ENCODE data around the gene YTHDF1. TPM values are rescaled to one million over a fixed set of nuclear protein-coding genes. Genes with fewer than 3 reads are reported as not detected.

Gene YTHDF1
- total and polyA plus RNA-seq, 2 of the 4 experiments (the other 2 are of a cell fraction) = 10.9 to 22.6 TPM

GRCh38 chr20:63187338-63188158 lies 28.4 kb downstream of the YTHDF1 start:
- Histone ChIP-seq H3K9me3 (ENCODE audit: control insufficient read depth, insufficient read depth, low read length) (no peaks in the 10 kb centered on the region), H3K9ac (ENCODE audit: low read depth, low read length) (no peak overlapping the region), H3K4me3 (ENCODE audit: insufficient read depth, low read depth, low read length) (no peak overlapping the region), H3K14ac (replicated peaks; ENCODE audit: low read depth, low read length) (no peak overlapping the region), H3K56ac (ENCODE audit: extremely low read depth, insufficient read depth, low read length) (no peak overlapping the region), H4K5ac (ENCODE audit: low read depth, low read length) (no peak overlapping the region), H2BK5ac (ENCODE audit: low read depth, low read length, poor library complexity, severe bottlenecking) (no peak overlapping the region), H2AK5ac (ENCODE audit: low read depth, low read length) (no peak overlapping the region), H3K27me3 (ENCODE audit: control insufficient read depth, insufficient read depth, low read length) (peaks cover 8% of the 10 kb centered on the region; the same call in 1 of the 2 replicates), H3K27ac (ENCODE audit: insufficient read depth, low read length) (no peak overlapping the region), H4K20me1 (ENCODE audit: insufficient read depth, low read length) (peaks cover 11% of the 10 kb centered on the region), H2AFZ (replicated peaks; ENCODE audit: low read length, poor library complexity) (no peak overlapping the region), H3K4ac (ENCODE audit: low read depth, low read length) (no peak overlapping the region), H3K23ac (ENCODE audit: low read depth, low read length) (no peak overlapping the region), H3K4me1 (ENCODE audit: control insufficient read depth, insufficient read depth, low read length) (no peaks in the 10 kb centered on the region), H2AK9ac (replicated peaks; ENCODE audit: low read depth, low read length, poor library complexity) (no peak overlapping the region), H3K9me1 (ENCODE audit: insufficient read depth, low read length) (peaks cover 9% of the 10 kb centered on the region), H2BK15ac (ENCODE audit: low read depth, low read length) (no peak overlapping the region), H3K18ac (ENCODE audit: low read depth, low read length) (no peak overlapping the region), H3K36me3 (ENCODE audit: control insufficient read depth, insufficient read depth, low read length) (no peaks in the 10 kb centered on the region), H2BK120ac (ENCODE audit: low read depth, low read length) (no peak overlapping the region), H4K91ac (ENCODE audit: insufficient read depth, low read depth, low read length) (no peak overlapping the region), H3K79me1 (ENCODE audit: low read depth in 1 of 2, low read length in 2 of 2) (no peaks in the 10 kb centered on the region), H4K8ac (ENCODE audit: low read depth in 2 of 2, low read length in 2 of 2) (no peak overlapping the region), H2BK20ac (ENCODE audit: low read depth, low read length) (no peak overlapping the region), H3K4me2 (ENCODE audit: low read depth, low read length) (no peak overlapping the region)
- dilution Hi-C loops (cut with HindIII; ENCODE audit: low sequenced_read_pairs, unreplicated experiment) (no loop called here), in situ Hi-C loops (cut with MboI; ENCODE audit: low sequenced_read_pairs) (no loop called here), intact Hi-C loops (cut with micrococcal nuclease) (loop anchor here (10.0 kb wide), 1 partner anchor 133 kb away; no protein-coding TSS in a partner anchor)
- POLR2A ChIA-PET (ENCODE audit: unreplicated experiment) = no interaction called here
- DNase-seq (no peak), ATAC-seq (ENCODE audit: low read depth) (no peak)
- no TSS peak for BruUV-seq (replicated peaks)
- CTCF ChIA-PET = no interaction called here
- 40% methylated on average over 3 of the region's 7 CpGs; no CpG with 5 or more reads in 1 of the 2 experiments for WGBS, 2 experiments (ENCODE audit: extremely low coverage in 2 of 2, insufficient read length in 1 of 2)
- no peak for TF ChIP-seq FOS (IDR thresholded peaks at IDR 0.05; ENCODE audit: low read depth, low read length)
- no peak for TF ChIP-seq MXI1 (IDR thresholded peaks at IDR 0.05; ENCODE audit: borderline replicate concordance, low read depth, low read length)
- TF ChIP-seq CEBPB (IDR thresholded peaks at IDR 0.05; ENCODE audit: low read depth, low read length) = no peak
- TF ChIP-seq RCOR1 (IDR thresholded peaks at IDR 0.05; ENCODE audit: insufficient replicate concordance, low read length) = no peak
- no peak for TF ChIP-seq USF2 (IDR thresholded peaks at IDR 0.05; ENCODE audit: low read depth, low read length)
- no peak for TF ChIP-seq MAFK (IDR thresholded peaks at IDR 0.05; ENCODE audit: low read depth, low read length)
- no peak for TF ChIP-seq RAD21 (IDR thresholded peaks at IDR 0.05; ENCODE audit: low read length)
- no peak for TF ChIP-seq NFE2L2 (IDR thresholded peaks at IDR 0.05; ENCODE audit: low read depth, low read length)
- no peak for TF ChIP-seq SMC3 (IDR thresholded peaks at IDR 0.05; ENCODE audit: low read depth, low read length)
- TF ChIP-seq CHD1 (IDR thresholded peaks at IDR 0.05; ENCODE audit: low read depth, low read length) = no peak
- TF ChIP-seq ELK1 (IDR thresholded peaks at IDR 0.05; ENCODE audit: borderline replicate concordance, low read depth, low read length) = no peak
- no peak for TF ChIP-seq CTCF (conservative IDR thresholded peaks at IDR 0.05; ENCODE audit: low read depth, low read length)
- no peak for TF ChIP-seq MAZ (IDR thresholded peaks at IDR 0.05; ENCODE audit: borderline replicate concordance, low read depth, low read length)
- TF ChIP-seq BHLHE40 (IDR thresholded peaks at IDR 0.05; ENCODE audit: low read depth, low read length) = no peak
- TF ChIP-seq POLR2A (IDR thresholded peaks at IDR 0.05; ENCODE audit: low read depth, low read length) = no peak
